ENCODE measurements around the gene ARHGAP40.

Gene ARHGAP40

GRCh38 chr20:38645351-38645750, 43.7 kb downstream of the ARHGAP40 start:
- no peak for TF ChIP-seq CTCF (conservative IDR thresholded peaks at IDR 0.05; ENCODE audit: low read depth, low read length)
- H3K79me2 ChIP-seq (ENCODE audit: insufficient read depth, low read depth): no peaks in the 10 kb centered on the region
- H3K36me3 ChIP-seq (ENCODE audit: insufficient read depth): no peaks in the 10 kb centered on the region
- no peak overlapping the region for H2AFZ ChIP-seq (ENCODE audit: low read depth)
- H3K27me3 ChIP-seq (ENCODE audit: insufficient read depth, low read depth): peaks cover 17% of the 10 kb centered on the region; the same call in 1 of the 2 replicates
- no peaks in the 10 kb centered on the region for H3K4me1 ChIP-seq (ENCODE audit: low read depth, poor library complexity, severe bottlenecking)
- no peaks in the 10 kb centered on the region for H4K20me1 ChIP-seq (ENCODE audit: insufficient read depth)
- peak overlapping the region; percentile 98; the same call in 1 of the 2 replicates for H3K4me2 ChIP-seq
- H3K27ac ChIP-seq: no peak overlapping the region
- no peak overlapping the region for H3K4me3 ChIP-seq (IDR thresholded peaks at IDR 0.05; ENCODE audit: insufficient read depth, low read depth, low read length)
- no peak overlapping the region for H3K9ac ChIP-seq

GRCh38 chr20:38645980-38646858, 44.6 kb downstream of the ARHGAP40 start:
- no peak overlapping the region for H3K9ac ChIP-seq
- peaks cover 17% of the 10 kb centered on the region; the same call in 1 of the 2 replicates for H3K27me3 ChIP-seq (ENCODE audit: insufficient read depth, low read depth)
- peak overlapping the region; percentile 98 for H3K4me2 ChIP-seq
- H3K36me3 ChIP-seq (ENCODE audit: insufficient read depth): no peaks in the 10 kb centered on the region
- H3K79me2 ChIP-seq (ENCODE audit: insufficient read depth, low read depth): no peaks in the 10 kb centered on the region
- H4K20me1 ChIP-seq (ENCODE audit: insufficient read depth): no peaks in the 10 kb centered on the region
- H3K27ac ChIP-seq: no peak overlapping the region
- H2AFZ ChIP-seq (ENCODE audit: low read depth): peak overlapping the region; percentile 97
- peak; percentile 91 for TF ChIP-seq CTCF (conservative IDR thresholded peaks at IDR 0.05; ENCODE audit: low read depth, low read length)
- H3K4me3 ChIP-seq (IDR thresholded peaks at IDR 0.05; ENCODE audit: insufficient read depth, low read depth, low read length): no peak overlapping the region
- H3K4me1 ChIP-seq (ENCODE audit: low read depth, poor library complexity, severe bottlenecking): no peaks in the 10 kb centered on the region

- Histone ChIP-seq H3K4me1 (ENCODE audit: low read depth, poor library complexity, severe bottlenecking) (no peaks in the 10 kb centered on the region), H3K27me3 (ENCODE audit: insufficient read depth, low read depth) (peaks cover 17% of the 10 kb centered on the region; the same call in 1 of the 2 replicates), H3K4me3 (IDR thresholded peaks at IDR 0.05; ENCODE audit: insufficient read depth, low read depth, low read length) (no peak overlapping the region), H4K20me1 (ENCODE audit: insufficient read depth) (no peaks in the 10 kb centered on the region), H3K9ac (no peak overlapping the region), H3K27ac (no peak overlapping the region), H3K79me2 (ENCODE audit: insufficient read depth, low read depth) (no peaks in the 10 kb centered on the region), H3K36me3 (ENCODE audit: insufficient read depth) (no peaks in the 10 kb centered on the region), H3K4me2 (no peak overlapping the region), H2AFZ (ENCODE audit: low read depth) (no peak overlapping the region)
- peak; percentile 65 for TF ChIP-seq CTCF (conservative IDR thresholded peaks at IDR 0.05; ENCODE audit: low read depth, low read length)
These were observed 47.8 kb downstream of the ARHGAP40 start for GRCh38 chr20:38649275-38649891.

GRCh38 chr20:38650010-38650409, 48.4 kb downstream of the ARHGAP40 start:
- Histone ChIP-seq H3K27me3 (ENCODE audit: insufficient read depth, low read depth) (peaks cover 17% of the 10 kb centered on the region; the same call in 1 of the 2 replicates), H2AFZ (ENCODE audit: low read depth) (no peak overlapping the region), H3K36me3 (ENCODE audit: insufficient read depth) (no peaks in the 10 kb centered on the region)

More at GRCh38 chr20:38650010-38650409, 48.4 kb downstream of the ARHGAP40 start:
- TF ChIP-seq CTCF (conservative IDR thresholded peaks at IDR 0.05; ENCODE audit: low read depth, low read length): no peak
- H3K4me1 ChIP-seq (ENCODE audit: low read depth, poor library complexity, severe bottlenecking): no peaks in the 10 kb centered on the region
- no peak overlapping the region for H3K27ac ChIP-seq
- H3K9ac ChIP-seq: no peak overlapping the region
- no peaks in the 10 kb centered on the region for H4K20me1 ChIP-seq (ENCODE audit: insufficient read depth)
- H3K79me2 ChIP-seq (ENCODE audit: insufficient read depth, low read depth): no peaks in the 10 kb centered on the region
- no peak overlapping the region for H3K4me3 ChIP-seq (IDR thresholded peaks at IDR 0.05; ENCODE audit: insufficient read depth, low read depth, low read length)
- no peak overlapping the region for H3K4me2 ChIP-seq

All from KMS-11 (cell line).